AG10803 (cell line): Measurements from ENCODE around the gene MXRA8.
A peak's percentile ranks its signal among the peaks of the same experiment; 100 is the strongest.

Experiments used
- DNase-seq: peaks from one replicate; pipeline ENCODE4 v3.0.0; 2010; ENCODE audit warnings: low read depth
- H3K4me3 ChIP-seq: 2 replicates; pipeline ENCODE4 v1.5.1; 2011; ENCODE audit warnings: mild to moderate bottlenecking, low read length, control low read depth
- TF ChIP-seq, protein P1 (sequence below): conservative IDR thresholded peaks from 2 replicates; pipeline ENCODE4 v1.5.1; 2011; ENCODE audit warnings: mild to moderate bottlenecking, low read length, control low read depth, inconsistent platforms

The MXRA8 gene

DNA sequence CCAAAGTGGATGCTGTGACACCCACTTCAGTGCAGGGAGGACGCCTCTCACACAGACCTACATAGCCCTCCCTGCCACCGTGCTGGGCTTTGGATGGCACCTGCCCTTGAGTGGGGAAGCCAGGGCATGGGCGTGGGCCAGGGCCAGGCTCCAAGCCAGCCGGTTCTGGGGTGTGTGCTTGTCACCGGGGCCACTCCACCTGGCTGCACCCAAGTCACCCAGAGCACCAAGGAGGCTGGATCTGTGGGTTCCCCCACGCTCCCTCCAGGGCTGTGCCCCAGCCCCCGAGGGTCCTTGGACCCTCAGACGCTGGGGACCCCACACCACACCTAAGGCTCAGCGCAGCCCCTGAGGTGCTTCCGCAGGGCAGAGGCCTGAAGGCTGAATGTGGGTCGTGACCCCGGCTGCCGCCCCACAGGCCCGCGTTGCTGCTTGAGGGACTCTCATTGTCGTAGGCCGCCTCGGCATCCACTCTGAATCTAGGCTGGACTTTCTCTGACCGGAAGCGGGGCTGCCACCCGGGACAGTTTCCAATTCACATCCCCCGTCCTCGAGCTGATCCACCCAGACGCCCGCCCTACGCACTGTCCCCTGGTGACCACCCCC, 1.5 kb downstream of the MXRA8 start:
- TF ChIP-seq, protein P1, sequence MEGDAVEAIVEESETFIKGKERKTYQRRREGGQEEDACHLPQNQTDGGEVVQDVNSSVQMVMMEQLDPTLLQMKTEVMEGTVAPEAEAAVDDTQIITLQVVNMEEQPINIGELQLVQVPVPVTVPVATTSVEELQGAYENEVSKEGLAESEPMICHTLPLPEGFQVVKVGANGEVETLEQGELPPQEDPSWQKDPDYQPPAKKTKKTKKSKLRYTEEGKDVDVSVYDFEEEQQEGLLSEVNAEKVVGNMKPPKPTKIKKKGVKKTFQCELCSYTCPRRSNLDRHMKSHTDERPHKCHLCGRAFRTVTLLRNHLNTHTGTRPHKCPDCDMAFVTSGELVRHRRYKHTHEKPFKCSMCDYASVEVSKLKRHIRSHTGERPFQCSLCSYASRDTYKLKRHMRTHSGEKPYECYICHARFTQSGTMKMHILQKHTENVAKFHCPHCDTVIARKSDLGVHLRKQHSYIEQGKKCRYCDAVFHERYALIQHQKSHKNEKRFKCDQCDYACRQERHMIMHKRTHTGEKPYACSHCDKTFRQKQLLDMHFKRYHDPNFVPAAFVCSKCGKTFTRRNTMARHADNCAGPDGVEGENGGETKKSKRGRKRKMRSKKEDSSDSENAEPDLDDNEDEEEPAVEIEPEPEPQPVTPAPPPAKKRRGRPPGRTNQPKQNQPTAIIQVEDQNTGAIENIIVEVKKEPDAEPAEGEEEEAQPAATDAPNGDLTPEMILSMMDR, result no peak
- peak overlapping the region; percentile 93 for H3K4me3 ChIP-seq
- DNase-seq, result no peak

DNA sequence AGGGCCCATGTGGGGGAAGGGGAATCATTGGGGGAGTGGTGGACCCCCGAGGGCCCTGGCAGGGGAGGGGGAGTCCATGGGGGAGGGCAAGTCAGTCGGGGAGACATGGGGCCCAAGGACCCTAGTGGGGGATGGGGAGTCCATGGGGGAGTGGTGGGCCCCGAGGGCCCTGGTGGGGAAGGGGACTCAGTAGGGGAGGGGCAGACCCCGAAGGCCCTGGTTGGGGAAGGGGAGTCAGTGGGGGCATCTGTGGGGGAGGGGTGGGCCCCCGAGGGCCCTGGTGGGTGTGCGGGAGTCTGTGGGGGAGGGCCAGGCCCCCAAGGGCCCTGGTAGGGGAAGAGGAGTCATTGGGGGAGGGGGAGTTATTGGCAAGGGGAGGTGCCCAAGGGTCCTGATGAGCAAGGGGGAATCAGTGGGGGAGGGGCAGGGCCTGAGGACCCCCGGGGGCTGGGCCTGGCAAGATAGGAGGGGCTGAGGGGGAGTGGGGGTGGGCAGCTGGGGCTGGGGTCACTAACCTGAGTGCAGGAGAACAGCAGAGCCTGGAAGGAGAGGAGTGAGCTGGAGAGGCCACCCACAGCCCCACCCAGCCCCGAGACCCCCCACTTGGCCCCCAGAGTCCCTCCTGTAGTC, 2.1 kb downstream of the MXRA8 start:
- TF ChIP-seq, protein P1, result no peak
- no peak for DNase-seq
- H3K4me3 ChIP-seq, result peak overlapping the region; percentile 93

DNA sequence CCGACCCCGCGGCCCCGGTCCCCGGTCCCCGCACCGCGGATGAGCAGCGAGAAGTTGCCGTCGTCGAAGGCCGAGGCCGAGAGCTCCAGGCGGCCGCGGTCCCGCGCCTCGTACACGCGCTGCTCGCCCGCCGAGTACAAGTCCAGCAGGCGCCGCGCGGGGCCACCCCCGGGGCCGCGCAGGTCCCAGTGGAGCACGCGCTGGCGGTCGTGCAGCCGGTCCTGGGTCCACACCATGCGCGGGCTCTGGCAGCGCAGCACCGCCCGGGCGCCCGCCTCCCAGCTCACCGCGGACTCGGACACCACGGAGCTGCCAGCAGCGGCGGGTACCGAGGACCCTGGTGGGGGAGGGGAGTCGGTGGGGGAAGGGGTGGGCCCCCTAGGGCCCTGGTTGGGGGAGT, 2.9 kb downstream of the MXRA8 start:
- no peak for DNase-seq
- H3K4me3 ChIP-seq, result peak overlapping the region; percentile 93
- TF ChIP-seq, protein P1, result no peak

DNA sequence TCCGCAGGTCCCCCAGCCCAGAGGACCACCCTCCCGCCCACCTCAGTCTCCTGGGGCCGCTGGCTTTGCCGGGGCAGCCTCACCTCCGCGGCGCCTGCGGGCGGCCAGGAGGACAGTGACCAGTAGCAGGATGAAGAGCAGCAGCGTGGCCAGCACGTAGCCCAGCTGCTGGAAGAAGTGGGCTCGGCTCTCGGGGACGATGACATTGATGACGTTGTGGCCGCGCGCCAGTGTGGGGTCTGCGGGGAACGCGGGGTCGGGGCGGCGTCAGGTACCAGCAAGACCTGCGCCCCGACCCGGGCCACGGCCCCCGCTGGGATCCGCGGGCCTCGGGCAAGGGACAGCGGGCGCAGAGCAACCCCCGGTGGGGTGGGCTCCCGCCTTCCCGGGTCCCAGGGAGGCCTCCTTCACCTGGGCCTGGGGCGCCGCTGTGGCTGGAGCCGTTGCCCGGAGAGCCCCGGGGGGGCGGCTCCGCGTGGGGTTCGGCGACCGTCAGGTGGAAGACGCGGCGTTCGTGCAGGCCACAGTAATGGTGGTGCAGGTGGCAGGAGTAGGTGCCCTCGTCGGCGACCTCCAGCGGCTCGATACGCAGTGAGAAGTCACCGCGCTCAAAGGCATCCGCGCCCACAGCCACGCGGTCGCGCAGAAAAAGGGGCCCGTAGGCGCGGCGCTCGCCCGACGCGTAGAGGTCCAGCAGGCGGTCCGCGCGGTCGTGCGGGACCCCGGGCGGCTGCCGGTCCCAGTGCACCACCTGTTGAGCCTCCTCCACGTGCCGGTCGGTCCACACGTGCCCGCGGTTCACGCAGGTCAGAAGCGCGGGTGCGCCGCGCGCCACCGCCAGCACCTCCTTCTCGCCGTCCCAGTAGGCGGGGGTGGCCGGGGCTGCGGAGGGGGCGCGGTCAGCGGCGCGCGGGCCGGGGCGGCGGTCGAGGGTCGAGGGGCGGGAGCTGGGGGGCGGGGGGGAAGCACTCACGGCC, 3.8 kb downstream of the MXRA8 start:
- H3K4me3 ChIP-seq, result peak overlapping the region; percentile 93
- no peak for DNase-seq
- TF ChIP-seq, protein P1, result no peak

DNA sequence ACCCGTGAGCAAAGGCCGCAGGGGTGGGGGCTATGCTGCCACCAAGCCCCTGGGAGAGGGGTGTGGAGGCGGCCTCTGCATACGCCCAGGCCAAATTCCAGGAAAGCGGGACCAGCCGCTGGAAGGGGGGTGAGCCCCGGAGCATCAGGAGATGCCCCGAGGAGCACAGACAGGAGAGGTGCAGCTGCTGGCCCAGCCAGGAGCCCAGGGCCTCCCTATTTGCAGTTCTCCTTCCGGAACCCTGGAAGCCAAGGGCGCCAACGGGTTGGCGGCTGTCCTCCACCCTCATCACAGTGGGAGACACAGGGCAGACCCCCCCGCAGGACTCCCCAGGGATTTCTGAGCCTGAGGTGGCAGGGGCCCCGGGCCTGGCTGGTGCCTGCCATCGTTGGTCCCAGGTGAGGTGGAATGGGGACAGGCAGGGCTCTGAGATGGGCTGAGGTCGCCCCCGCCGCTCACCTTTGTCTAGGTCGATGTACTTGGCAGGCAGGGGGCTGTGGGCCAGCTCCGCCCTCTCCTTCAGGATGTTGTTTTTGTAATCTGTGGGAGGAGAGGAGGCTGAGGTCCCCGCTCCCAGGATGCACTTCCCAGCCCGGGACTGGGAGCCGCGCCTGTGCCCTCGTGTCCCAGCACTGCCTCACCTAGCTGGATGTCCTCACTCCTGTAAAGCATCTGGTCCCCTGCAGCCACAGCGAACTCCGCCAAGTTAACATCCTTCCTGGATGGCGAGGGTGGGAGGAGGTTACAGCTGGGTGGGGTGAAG, 4.8 kb downstream of the MXRA8 start:
- TF ChIP-seq, protein P1, result no peak
- DNase-seq, result no peak
- peak overlapping the region; percentile 24; the same call in 1 of the 2 replicates for H3K4me3 ChIP-seq

DNA sequence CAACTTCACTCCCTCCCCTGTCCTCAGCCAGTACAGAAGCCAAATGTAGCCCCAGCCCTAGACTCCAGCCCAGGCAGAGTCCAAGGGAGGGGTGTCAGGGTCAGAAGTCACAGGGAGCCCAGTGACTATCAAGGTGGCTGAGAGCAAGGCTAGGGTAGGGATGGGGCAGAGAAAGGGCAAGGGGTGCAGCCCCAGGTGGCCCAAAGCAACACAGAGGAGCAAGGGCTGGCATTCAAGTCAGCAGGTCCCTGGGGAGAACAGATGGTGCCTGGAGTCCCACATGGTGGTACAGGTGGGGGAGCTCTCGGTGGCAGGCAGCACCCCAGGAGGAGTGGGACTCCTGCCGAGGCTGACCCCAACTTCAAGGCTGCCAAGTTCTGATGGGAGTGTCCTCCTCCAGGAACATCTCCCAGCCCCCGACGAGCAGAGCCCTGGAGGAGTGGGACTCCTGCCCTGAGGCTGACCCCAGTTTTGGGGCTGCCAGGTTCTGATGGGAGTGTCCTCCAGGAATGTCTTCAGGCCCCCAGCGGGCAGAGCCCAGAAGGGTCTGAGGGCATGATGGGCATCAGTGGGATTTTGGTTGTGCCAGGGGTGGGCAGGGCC, 5.5 kb downstream of the MXRA8 start:
- TF ChIP-seq, protein P1, result no peak
- DNase-seq, result no peak
- H3K4me3 ChIP-seq, result peak overlapping the region; percentile 31
